BLaER1 treated with 17β-estradiol and CSF1 and Interleukin-3, amounts not matched to agents 10 nM and 100 nM (cell line): ENCODE measurements around the gene ALDH3B2.

Experiments used
- H3K27ac ChIP-seq, 11 experiments: shearing (Covaris generic); formaldehyde crosslinking; 2 replicates each; pipeline ENCODE4 v1.8.1; 2022
- H3K27me3 ChIP-seq, 11 experiments: shearing (Covaris generic); formaldehyde crosslinking; 2 replicates each; pipeline ENCODE4 v1.8.1; 2022
- H3K36me3 ChIP-seq, 11 experiments: shearing (Covaris generic); formaldehyde crosslinking; 2 replicates each; pipeline ENCODE4 v1.8.1; 2022
- H3K4me1 ChIP-seq, 10 experiments: shearing (Covaris generic); formaldehyde crosslinking; 2 replicates each; pipeline ENCODE4 v1.8.1; 2022
- H3K4me2 ChIP-seq, 11 experiments: shearing (Covaris generic); formaldehyde crosslinking; 2 replicates each; pipeline ENCODE4 v1.8.1; 2022
- H3K4me3 ChIP-seq, 10 experiments: shearing (Covaris generic); formaldehyde crosslinking; 2 replicates each; pipeline ENCODE4 v1.8.1; 2022
- H3K9ac ChIP-seq, 11 experiments: shearing (Covaris generic); formaldehyde crosslinking; 2 replicates each; pipeline ENCODE4 v1.8.1; 2022
- H3K9me3 ChIP-seq, 11 experiments: shearing (Covaris generic); formaldehyde crosslinking; replicated peaks in 1 of 11; 2 replicates each; pipeline ENCODE4 v1.8.1; 2022
- H4K20me1 ChIP-seq, 11 experiments: shearing (Covaris generic); formaldehyde crosslinking; 2 replicates each; pipeline ENCODE4 v1.8.1; 2022
- Cebpa-rat ChIP-seq, 11 experiments: shearing (Covaris generic); IDR thresholded peaks; 2 replicates each; pipeline ENCODE4 v1.8.1; 2022

Gene ALDH3B2

DNA sequence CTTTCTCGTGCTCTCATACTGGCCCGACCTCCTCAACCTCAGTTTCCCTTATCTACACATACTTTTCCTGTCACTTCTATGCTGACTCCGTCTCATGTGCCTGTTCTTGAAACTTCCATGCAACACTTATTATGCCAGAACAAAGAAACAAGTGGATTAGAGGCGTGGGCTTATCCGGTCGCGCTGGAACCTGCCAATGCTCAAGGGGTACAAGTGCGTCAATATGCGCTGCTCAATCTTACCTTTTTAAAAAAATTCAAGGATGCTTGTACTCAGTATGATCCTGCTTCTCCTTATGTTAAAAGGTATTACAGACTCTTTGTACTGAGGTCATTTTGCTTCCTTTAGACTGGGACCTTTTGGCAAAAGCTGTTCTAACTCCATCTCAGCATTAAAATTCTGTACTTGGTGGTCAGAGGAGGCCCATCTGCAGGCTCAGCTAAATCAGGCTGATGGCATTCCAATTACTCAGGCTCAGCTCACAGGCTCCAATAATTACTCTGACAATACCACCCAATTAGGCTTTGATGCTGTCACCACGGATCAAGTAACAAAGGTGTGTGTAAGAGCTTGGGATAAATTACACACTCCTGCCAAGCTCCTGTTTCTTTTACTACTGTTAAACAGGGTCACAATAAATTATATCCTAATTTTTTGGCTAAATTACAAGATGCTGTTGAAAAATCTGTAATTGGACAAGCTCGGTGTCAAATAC is 26.3 kb upstream of the ALDH3B2 start:
- Histone ChIP-seq H3K9me3 (peaks cover 11 to 26% (median 17%) of the 10 kb centered on the region in 11 experiments; a peak in 20 of 22 replicates), H4K20me1 (no peaks in the 10 kb centered on the region), H3K4me2 (no peak overlapping the region), H3K27ac (no peak overlapping the region), H3K36me3 (no peaks in the 10 kb centered on the region), H3K27me3 (no peaks in the 10 kb centered on the region), H3K4me1 (peaks cover 0 to 3% (median 0%) of the 10 kb centered on the region in 10 experiments; a peak in 2 of 20 replicates), H3K9ac (no peak overlapping the region), H3K4me3 (no peak overlapping the region)
- no peak for TF ChIP-seq Cebpa-rat (IDR thresholded peaks at IDR 0.05)

DNA sequence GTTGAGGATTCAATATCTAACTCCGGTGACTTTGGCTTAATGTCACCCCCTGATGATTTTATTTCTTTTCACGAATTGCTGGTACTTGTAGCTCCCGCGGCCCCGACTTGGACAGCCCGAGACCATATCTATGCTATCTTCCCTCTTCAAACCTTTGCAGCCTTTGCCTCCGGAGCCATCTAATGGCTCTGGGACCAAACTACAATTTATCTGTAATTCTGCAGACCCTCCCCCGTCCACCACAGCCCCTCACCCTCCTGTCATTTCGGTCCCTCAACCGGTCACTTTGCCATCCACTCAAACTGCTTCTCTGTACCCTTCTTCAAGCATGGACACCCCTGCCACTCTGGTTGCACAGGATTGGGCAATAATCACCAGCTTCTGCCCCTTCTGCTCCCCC is 25.7 kb upstream of the ALDH3B2 start:
- no peak for TF ChIP-seq Cebpa-rat (IDR thresholded peaks at IDR 0.05)
- H3K9me3 ChIP-seq: peaks cover 11 to 26% (median 17%) of the 10 kb centered on the region in 11 experiments; a peak in 20 of 22 replicates
- no peaks in the 10 kb centered on the region for H3K27me3 ChIP-seq
- H3K9ac ChIP-seq: no peak overlapping the region
- H3K4me2 ChIP-seq: no peak overlapping the region
- peaks cover 0 to 3% (median 0%) of the 10 kb centered on the region in 10 experiments; a peak in 2 of 20 replicates for H3K4me1 ChIP-seq
- no peak overlapping the region for H3K27ac ChIP-seq
- H3K4me3 ChIP-seq: no peak overlapping the region
- no peaks in the 10 kb centered on the region for H4K20me1 ChIP-seq
- H3K36me3 ChIP-seq: no peaks in the 10 kb centered on the region

DNA sequence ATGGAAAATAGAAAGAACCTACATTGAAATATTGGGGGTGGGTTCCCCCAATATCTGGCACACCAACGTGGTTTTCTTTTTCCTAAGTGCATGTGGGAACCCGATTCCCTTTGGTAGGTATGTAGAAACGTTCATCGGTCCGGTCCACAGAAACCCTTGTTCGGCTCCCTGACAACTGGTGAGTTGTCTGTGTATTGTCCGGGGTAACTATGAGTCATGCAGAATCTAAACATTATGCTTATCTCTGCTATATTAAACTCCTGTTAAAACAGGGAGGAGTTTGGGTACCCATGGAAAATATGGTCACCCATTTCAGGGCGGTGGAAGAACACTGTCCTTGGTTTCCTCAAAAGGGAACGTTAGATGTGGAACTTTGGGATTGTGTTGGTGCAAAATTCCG is 25.1 kb upstream of the ALDH3B2 start:
- H3K4me1 ChIP-seq: peaks cover 0 to 3% (median 0%) of the 10 kb centered on the region in 10 experiments; a peak in 2 of 20 replicates
- H3K4me3 ChIP-seq: no peak overlapping the region
- peaks cover 11 to 26% (median 17%) of the 10 kb centered on the region in 11 experiments; a peak in 20 of 22 replicates for H3K9me3 ChIP-seq
- no peaks in the 10 kb centered on the region for H3K36me3 ChIP-seq
- no peak overlapping the region for H3K9ac ChIP-seq
- H3K27me3 ChIP-seq: no peaks in the 10 kb centered on the region
- H3K27ac ChIP-seq: no peak overlapping the region
- no peak for TF ChIP-seq Cebpa-rat (IDR thresholded peaks at IDR 0.05)
- H3K4me2 ChIP-seq: no peak overlapping the region
- H4K20me1 ChIP-seq: no peaks in the 10 kb centered on the region

DNA sequence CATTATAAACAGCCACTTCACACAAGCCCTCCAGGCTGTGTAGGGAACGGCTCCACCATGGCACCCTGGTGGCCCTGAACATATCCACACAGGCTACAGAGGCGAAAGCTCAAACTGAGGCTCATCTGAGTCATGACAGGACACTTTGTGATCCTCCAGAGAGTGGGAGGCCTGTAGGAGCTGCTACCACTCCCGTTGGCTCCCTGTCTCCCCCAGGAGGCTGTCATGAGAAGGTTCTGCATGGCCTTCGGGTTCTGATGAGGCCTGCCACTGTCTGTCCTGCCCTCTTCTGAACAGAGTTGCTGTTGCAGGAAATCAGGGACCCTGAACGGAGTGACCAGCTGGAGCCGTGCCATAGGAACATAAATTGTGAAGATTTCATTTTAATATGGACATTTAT is 23.8 kb upstream of the ALDH3B2 start:
- TF ChIP-seq Cebpa-rat (IDR thresholded peaks at IDR 0.05): no peak
- no peak overlapping the region for H3K4me2 ChIP-seq
- H4K20me1 ChIP-seq: no peaks in the 10 kb centered on the region
- H3K4me1 ChIP-seq: peaks cover 0 to 3% (median 0%) of the 10 kb centered on the region in 10 experiments; a peak in 2 of 20 replicates
- no peaks in the 10 kb centered on the region for H3K36me3 ChIP-seq
- H3K9me3 ChIP-seq: peaks cover 11 to 26% (median 17%) of the 10 kb centered on the region in 11 experiments; a peak in 20 of 22 replicates
- no peak overlapping the region for H3K27ac ChIP-seq
- no peak overlapping the region for H3K9ac ChIP-seq
- no peak overlapping the region for H3K4me3 ChIP-seq
- no peaks in the 10 kb centered on the region for H3K27me3 ChIP-seq

DNA sequence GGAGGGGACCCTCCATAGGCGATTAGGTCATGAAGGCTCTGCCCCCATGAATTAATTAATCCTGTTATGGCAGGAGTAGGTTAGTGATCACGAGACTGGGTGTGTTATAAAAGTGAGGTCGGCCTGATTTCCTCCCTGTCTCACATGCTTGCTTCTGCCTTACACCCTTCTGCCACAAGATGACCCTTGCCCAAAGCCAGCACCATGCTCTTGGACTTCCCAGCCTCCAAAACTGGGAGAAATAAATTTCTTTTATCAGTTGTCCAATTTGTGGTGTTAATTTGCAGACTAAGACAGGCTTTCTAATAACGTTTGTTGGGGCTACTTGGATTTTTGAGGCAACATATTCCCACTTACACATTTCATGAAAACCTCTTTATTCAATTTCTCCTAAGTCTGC is 23.4 kb upstream of the ALDH3B2 start:
- H4K20me1 ChIP-seq: no peaks in the 10 kb centered on the region
- H3K27ac ChIP-seq: no peak overlapping the region
- no peaks in the 10 kb centered on the region for H3K27me3 ChIP-seq
- no peak for TF ChIP-seq Cebpa-rat (IDR thresholded peaks at IDR 0.05)
- H3K9ac ChIP-seq: no peak overlapping the region
- H3K4me2 ChIP-seq: no peak overlapping the region
- peaks cover 11 to 26% (median 17%) of the 10 kb centered on the region in 11 experiments; a peak in 20 of 22 replicates for H3K9me3 ChIP-seq
- peaks cover 0 to 3% (median 0%) of the 10 kb centered on the region in 10 experiments; a peak in 2 of 20 replicates for H3K4me1 ChIP-seq
- no peaks in the 10 kb centered on the region for H3K36me3 ChIP-seq
- H3K4me3 ChIP-seq: no peak overlapping the region

DNA sequence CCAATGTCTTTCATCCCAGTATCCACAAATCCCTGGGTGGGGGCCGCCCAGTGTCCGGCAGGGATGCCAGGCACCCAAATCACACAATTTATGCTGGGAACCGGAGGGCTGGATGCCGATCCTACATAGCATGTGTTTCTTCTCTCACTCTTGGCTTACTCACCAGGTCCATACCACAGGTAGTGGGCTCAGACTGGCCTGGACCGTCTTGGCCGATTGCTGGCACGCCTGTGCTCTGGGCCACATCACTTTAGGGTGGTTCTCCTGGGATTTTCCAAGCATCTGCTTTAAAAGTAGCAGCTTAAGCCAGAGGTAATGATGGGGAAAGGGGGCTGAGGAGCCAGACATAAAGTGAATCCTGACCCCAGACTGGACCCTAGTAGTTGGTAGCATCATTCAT is 22.6 kb upstream of the ALDH3B2 start:
- TF ChIP-seq Cebpa-rat (IDR thresholded peaks at IDR 0.05): no peak
- no peaks in the 10 kb centered on the region for H3K36me3 ChIP-seq
- H3K9ac ChIP-seq: no peak overlapping the region
- no peak overlapping the region for H3K27ac ChIP-seq
- H3K4me3 ChIP-seq: no peak overlapping the region
- no peaks in the 10 kb centered on the region for H3K27me3 ChIP-seq
- H3K9me3 ChIP-seq: peaks cover 11 to 26% (median 17%) of the 10 kb centered on the region in 11 experiments; a peak in 20 of 22 replicates
- no peaks in the 10 kb centered on the region for H4K20me1 ChIP-seq
- H3K4me1 ChIP-seq: peaks cover 0 to 3% (median 0%) of the 10 kb centered on the region in 10 experiments; a peak in 2 of 20 replicates
- no peak overlapping the region for H3K4me2 ChIP-seq

DNA sequence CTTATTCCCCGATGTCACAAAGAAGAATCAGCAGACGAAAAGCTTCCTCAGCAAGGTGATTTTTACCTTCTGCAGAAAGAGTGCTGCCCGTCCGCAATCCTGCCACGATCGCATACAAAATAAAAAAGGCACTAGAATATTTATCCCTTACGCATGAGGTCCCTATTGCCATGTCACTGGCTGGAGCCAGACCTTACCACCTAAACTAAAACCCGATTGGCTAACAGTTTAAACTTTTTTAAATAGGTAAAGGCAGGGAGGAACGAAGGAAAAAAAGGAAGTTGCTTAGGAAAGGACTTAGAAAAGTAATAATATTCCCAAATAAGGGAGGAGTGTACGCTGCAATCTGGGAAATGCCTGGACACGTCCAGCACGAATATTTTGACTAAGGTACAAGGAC is 21.2 kb upstream of the ALDH3B2 start:
- H3K36me3 ChIP-seq: no peaks in the 10 kb centered on the region
- TF ChIP-seq Cebpa-rat (IDR thresholded peaks at IDR 0.05): no peak

DNA sequence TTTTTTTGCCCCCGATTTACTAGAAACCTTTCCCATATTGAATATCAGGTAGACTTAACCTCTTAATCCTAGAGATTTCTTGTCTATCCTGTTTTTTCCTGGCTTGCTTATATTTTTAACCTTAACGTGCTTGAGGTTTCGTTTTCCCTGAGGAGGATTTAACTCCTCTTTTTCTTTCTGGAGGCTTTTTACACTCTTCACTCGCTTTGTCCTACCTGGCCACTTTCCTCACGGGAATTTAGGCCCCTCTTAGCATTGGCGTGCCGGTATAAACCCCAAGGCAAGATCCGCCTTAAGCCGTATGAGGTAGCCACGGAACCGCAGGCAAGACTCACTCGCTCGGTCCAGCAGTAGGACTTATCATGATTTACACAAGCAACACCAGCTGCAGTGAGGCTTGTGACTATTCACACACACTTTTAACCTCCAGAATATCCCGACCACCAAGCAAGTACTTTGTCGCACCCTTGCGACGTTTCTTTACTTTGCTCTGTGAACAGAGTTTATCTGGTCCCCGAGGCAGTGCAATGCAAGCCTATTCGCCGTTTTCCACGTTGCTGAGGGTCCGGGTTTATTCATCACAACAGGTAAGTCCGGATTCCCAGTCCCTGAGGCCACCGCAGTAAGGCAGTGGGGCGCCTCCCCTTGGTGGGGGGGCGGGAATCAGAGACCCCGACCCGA is 20.6 kb upstream of the ALDH3B2 start:
- Histone ChIP-seq H3K4me2 (no peak overlapping the region), H3K4me3 (no peak overlapping the region), H3K27me3 (no peaks in the 10 kb centered on the region), H3K9ac (no peak overlapping the region), H4K20me1 (no peaks in the 10 kb centered on the region), H3K36me3 (no peaks in the 10 kb centered on the region), H3K4me1 (peaks cover 3 to 17% (median 10%) of the 10 kb centered on the region in 10 experiments; a peak in 16 of 20 replicates), H3K9me3 (peaks cover 11 to 23% (median 17%) of the 10 kb centered on the region in 11 experiments; a peak in 20 of 22 replicates), H3K27ac (no peak overlapping the region)
- no peak for TF ChIP-seq Cebpa-rat (IDR thresholded peaks at IDR 0.05)

More for the DNA sequence above, 21.2 kb upstream of the ALDH3B2 start:
- Histone ChIP-seq H3K9me3 (peaks cover 11 to 26% (median 17%) of the 10 kb centered on the region in 11 experiments; a peak in 20 of 22 replicates), H3K4me1 (peaks cover under 1 to 13% (median 5%) of the 10 kb centered on the region in 10 experiments; a peak in 15 of 20 replicates), H3K4me2 (no peak overlapping the region), H3K9ac (no peak overlapping the region), H3K4me3 (no peak overlapping the region), H3K27me3 (no peaks in the 10 kb centered on the region), H4K20me1 (no peaks in the 10 kb centered on the region), H3K27ac (no peak overlapping the region)

DNA sequence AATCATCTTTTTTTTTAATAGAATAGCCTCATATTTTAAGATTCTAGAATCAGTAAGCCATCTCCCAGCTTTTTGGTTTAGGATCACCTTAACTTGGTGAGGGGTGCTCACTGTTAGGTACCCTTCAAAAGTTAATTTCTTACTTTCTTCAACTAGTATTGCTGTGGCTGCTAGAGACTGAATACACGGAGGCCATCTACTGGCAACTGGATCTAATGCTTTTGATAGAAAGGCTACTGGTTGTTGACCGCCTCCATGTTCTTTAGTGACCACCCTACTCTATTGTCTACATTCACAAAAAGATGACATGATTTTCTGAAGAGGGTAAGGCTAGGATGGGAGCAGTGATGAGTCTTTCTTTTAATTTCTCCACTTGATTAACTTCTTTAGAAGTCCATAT is 16.7 kb upstream of the ALDH3B2 start:
- Histone ChIP-seq H3K4me2 (peak overlapping the region in 7 of 11 experiments; percentile 16 to 56 (median 43); a peak in 8 of 22 replicates), H3K4me3 (no peak overlapping the region), H3K36me3 (no peaks in the 10 kb centered on the region), H3K9ac (no peak overlapping the region), H3K9me3 (no peaks in the 10 kb centered on the region), H3K4me1 (peaks cover 4 to 22% (median 13%) of the 10 kb centered on the region in 10 experiments; a peak in 17 of 20 replicates), H4K20me1 (no peaks in the 10 kb centered on the region), H3K27me3 (no peaks in the 10 kb centered on the region), H3K27ac (no peak overlapping the region)
- TF ChIP-seq Cebpa-rat (IDR thresholded peaks at IDR 0.05): no peak
